ENCODE measurements around the gene CASQ2.

Gene CASQ2

GRCh38 chr1:115701090-115701489 lies 67.4 kb downstream of the CASQ2 start:
- in situ Hi-C loops (cut with MboI; ENCODE audit: low sequenced_read_pairs): no loop called here

- in situ Hi-C loops (cut with MboI; ENCODE audit: low sequenced_read_pairs): no loop called here
Observed at GRCh38 chr1:115697619-115698018, 70.9 kb downstream of the CASQ2 start.

- in situ Hi-C loops (cut with MboI; ENCODE audit: low sequenced_read_pairs): no loop called here
Observed at GRCh38 chr1:115694805-115695204, 73.7 kb downstream of the CASQ2 start.

GRCh38 chr1:115692224-115692623 lies 76.3 kb downstream of the CASQ2 start:
- in situ Hi-C loops (cut with MboI; ENCODE audit: low sequenced_read_pairs): no loop called here

- in situ Hi-C loops (cut with MboI; ENCODE audit: low sequenced_read_pairs): no loop called here
Observed at GRCh38 chr1:115690972-115691371, 77.5 kb downstream of the CASQ2 start.

- in situ Hi-C loops (cut with MboI; ENCODE audit: low sequenced_read_pairs): no loop called here
Observed at GRCh38 chr1:115687744-115688143, 80.8 kb downstream of the CASQ2 start.

- in situ Hi-C loops (cut with MboI; ENCODE audit: low sequenced_read_pairs): no loop called here
Observed at GRCh38 chr1:115685029-115685705, 83.3 kb downstream of the CASQ2 start.

- in situ Hi-C loops (cut with MboI; ENCODE audit: low sequenced_read_pairs): no loop called here
Observed at GRCh38 chr1:115682792-115683191, 85.7 kb downstream of the CASQ2 start.

GRCh38 chr1:115680730-115681111 lies 87.8 kb downstream of the CASQ2 start:
- in situ Hi-C loops (cut with MboI; ENCODE audit: low sequenced_read_pairs): no loop called here

- in situ Hi-C loops (cut with MboI; ENCODE audit: low sequenced_read_pairs): no loop called here
Observed at GRCh38 chr1:115679141-115679611, 89.3 kb downstream of the CASQ2 start.

- in situ Hi-C loops (cut with MboI; ENCODE audit: low sequenced_read_pairs): no loop called here
Observed at GRCh38 chr1:115678141-115678540, 90.4 kb downstream of the CASQ2 start.

- in situ Hi-C loops (cut with MboI; ENCODE audit: low sequenced_read_pairs): no loop called here
Observed at GRCh38 chr1:115677565-115677964, 90.9 kb downstream of the CASQ2 start.

GRCh38 chr1:115677182-115677555 lies 91.3 kb downstream of the CASQ2 start:
- in situ Hi-C loops (cut with MboI; ENCODE audit: low sequenced_read_pairs): no loop called here

GRCh38 chr1:115676498-115677181 lies 91.9 kb downstream of the CASQ2 start:
- in situ Hi-C loops (cut with MboI; ENCODE audit: low sequenced_read_pairs): no loop called here

- in situ Hi-C loops (cut with MboI; ENCODE audit: low sequenced_read_pairs): no loop called here
Observed at GRCh38 chr1:115672224-115673009, 96.1 kb downstream of the CASQ2 start.

GRCh38 chr1:115671176-115671934 lies 97.2 kb downstream of the CASQ2 start:
- in situ Hi-C loops (cut with MboI; ENCODE audit: low sequenced_read_pairs): no loop called here

GRCh38 chr1:115670476-115671175 lies 97.9 kb downstream of the CASQ2 start:
- in situ Hi-C loops (cut with MboI; ENCODE audit: low sequenced_read_pairs): no loop called here

GRCh38 chr1:115669886-115670285 lies 98.6 kb downstream of the CASQ2 start:
- in situ Hi-C loops (cut with MboI; ENCODE audit: low sequenced_read_pairs): no loop called here

- in situ Hi-C loops (cut with MboI; ENCODE audit: low sequenced_read_pairs): no loop called here
Observed at GRCh38 chr1:115669002-115669673, 99.4 kb downstream of the CASQ2 start.

GRCh38 chr1:115668579-115668978 lies 99.9 kb downstream of the CASQ2 start:
- in situ Hi-C loops (cut with MboI; ENCODE audit: low sequenced_read_pairs): no loop called here

Measured in hTERT RPE-1 (cell line).